ENCODE data around the gene CASQ1.

Gene CASQ1

GRCh38 chr1:160161965-160162705 is 28.2 kb upstream of the CASQ1 start:
- H3K4me3 ChIP-seq (ENCODE audit: low read depth, low read length), result no peak overlapping the region
- TF ChIP-seq CTCF (conservative IDR thresholded peaks at IDR 0.05; ENCODE audit: low read depth, low read length), result peak; percentile 75
- DNase-seq (ENCODE audit: low read depth), result peak; percentile 69

DNA sequence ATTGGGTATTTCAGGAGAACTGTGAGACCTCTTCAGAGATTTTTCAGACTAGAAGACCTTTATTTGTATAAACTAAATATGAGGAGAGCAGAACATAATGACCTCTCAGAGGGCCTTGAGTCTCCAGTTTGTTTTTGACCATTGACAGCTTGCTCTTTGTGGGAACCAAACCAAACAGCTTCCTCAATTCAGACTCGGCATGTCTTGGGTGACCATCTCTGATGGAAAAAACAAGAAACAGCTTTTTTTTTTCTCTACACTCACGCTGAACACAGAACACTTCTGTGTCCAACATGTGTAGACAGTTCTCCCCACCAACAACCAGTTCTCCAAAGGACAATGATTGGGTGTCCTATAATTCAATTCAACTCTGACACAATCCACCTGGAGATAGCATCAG is 27.4 kb upstream of the CASQ1 start:
- DNase-seq (ENCODE audit: low read depth), result no peak
- no peak overlapping the region for H3K4me3 ChIP-seq (ENCODE audit: low read depth, low read length)
- TF ChIP-seq CTCF (conservative IDR thresholded peaks at IDR 0.05; ENCODE audit: low read depth, low read length), result no peak

DNA sequence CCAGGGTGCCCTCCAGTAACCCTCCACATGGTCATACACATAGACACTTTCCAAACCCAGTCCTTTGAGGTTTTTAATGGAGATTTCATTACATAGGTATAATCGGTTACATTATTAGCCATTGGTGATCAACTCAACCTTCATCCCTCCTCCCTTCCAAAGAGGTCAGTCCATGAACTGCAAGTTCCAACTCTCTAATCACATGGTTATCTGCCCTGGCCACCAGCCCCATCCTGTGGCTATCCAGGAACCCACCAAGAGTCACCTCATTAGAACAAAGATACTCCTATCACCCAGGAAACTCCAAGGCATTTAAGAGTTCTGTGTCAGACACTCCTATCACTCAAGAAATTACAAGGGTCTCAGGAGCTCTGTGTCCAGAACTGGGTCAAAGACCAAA is 26.8 kb upstream of the CASQ1 start:
- no peak for TF ChIP-seq CTCF (conservative IDR thresholded peaks at IDR 0.05; ENCODE audit: low read depth, low read length)
- no peak for DNase-seq (ENCODE audit: low read depth)
- H3K4me3 ChIP-seq (ENCODE audit: low read depth, low read length), result no peak overlapping the region

GRCh38 chr1:160164121-160164520 is 26.3 kb upstream of the CASQ1 start:
- no peak for TF ChIP-seq CTCF (conservative IDR thresholded peaks at IDR 0.05; ENCODE audit: low read depth, low read length)
- no peak overlapping the region for H3K4me3 ChIP-seq (ENCODE audit: low read depth, low read length)
- DNase-seq (ENCODE audit: low read depth), result no peak

DNA sequence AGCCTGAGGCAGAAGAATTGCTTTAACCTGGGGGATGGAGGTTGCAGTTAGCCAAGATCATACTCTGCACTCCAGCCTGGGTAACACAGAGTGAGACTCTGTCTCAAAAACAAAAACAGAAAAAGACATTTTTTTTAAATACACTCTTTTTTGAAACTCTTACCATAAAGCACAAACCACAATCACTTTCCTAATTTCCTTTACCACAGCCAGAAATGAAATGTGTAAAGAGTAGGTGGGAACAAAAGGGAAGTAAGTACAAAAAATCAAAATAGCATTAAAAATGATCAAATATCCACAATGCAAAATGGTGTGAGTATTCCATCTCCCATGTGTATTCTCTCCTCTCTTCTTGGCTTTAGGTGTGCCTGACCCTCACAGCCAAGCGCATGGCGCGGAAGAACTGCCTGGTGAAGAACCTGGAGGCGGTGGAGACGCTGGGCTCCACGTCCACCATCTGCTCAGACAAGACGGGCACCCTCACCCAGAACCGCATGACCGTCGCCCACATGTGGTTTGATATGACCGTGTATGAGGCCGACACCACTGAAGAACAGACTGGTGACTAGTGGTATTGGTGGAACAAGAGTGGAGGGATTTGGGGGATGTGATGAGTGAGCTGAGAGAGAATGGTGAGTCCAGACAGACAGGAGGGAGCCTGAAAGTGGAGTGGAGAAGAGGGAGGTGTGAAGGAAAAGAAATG is 24.1 kb upstream of the CASQ1 start:
- TF ChIP-seq CTCF (conservative IDR thresholded peaks at IDR 0.05; ENCODE audit: low read depth, low read length), result no peak
- H3K4me3 ChIP-seq (ENCODE audit: low read depth, low read length), result no peak overlapping the region
- DNase-seq (ENCODE audit: low read depth), result no peak

DNA sequence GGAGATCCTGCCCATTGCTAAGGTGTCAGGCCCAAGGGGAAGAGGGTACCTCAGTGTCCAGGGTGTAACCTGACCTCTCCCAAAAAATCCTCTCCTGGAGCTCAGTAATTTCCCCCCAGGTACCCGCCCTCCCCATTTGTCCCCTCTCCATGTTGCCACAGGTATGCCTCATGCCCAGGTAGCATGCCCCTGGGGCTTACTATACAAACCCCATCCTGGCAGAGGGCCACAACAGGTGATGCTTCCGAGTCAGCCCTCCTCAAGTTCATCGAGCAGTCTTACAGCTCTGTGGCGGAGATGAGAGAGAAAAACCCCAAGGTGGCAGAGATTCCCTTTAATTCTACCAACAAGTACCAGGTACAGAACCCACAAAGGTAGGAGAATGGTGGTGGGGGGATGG is 23.3 kb upstream of the CASQ1 start:
- DNase-seq (ENCODE audit: low read depth), result no peak

More for the DNA sequence above, 23.3 kb upstream of the CASQ1 start:
- H3K4me3 ChIP-seq (ENCODE audit: low read depth, low read length), result no peak overlapping the region
- no peak for TF ChIP-seq CTCF (conservative IDR thresholded peaks at IDR 0.05; ENCODE audit: low read depth, low read length)
